ENCODE results near the gene BUB1B.

DNA sequence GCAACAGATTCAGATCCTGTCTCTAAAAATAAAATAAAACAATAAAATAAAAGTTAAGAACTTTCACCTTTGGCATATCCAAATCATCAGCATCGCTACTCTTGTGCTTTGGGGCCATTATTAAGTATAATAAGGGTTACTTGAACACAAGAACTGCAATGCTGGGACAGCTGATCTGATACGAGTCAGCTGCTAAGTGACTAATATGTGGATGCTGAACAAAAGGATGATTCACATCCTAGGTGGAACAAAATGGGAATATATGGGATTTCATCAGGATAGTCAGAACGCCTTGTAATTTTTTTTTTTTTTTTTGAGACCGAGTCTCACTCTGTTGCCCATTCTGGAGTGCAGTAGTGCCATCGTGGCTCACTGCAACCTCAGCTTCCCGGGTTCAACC lies 29.7 kb downstream of the BUB1B start:
- TF ChIP-seq, protein P1, sequence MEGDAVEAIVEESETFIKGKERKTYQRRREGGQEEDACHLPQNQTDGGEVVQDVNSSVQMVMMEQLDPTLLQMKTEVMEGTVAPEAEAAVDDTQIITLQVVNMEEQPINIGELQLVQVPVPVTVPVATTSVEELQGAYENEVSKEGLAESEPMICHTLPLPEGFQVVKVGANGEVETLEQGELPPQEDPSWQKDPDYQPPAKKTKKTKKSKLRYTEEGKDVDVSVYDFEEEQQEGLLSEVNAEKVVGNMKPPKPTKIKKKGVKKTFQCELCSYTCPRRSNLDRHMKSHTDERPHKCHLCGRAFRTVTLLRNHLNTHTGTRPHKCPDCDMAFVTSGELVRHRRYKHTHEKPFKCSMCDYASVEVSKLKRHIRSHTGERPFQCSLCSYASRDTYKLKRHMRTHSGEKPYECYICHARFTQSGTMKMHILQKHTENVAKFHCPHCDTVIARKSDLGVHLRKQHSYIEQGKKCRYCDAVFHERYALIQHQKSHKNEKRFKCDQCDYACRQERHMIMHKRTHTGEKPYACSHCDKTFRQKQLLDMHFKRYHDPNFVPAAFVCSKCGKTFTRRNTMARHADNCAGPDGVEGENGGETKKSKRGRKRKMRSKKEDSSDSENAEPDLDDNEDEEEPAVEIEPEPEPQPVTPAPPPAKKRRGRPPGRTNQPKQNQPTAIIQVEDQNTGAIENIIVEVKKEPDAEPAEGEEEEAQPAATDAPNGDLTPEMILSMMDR (conservative IDR thresholded peaks at IDR 0.05): no peak
- no peak for TF ChIP-seq ZFX (IDR thresholded peaks at IDR 0.05)

Measured in C4-2B (cell line).